Astrocyte of the cerebellum (primary cell): Measurements from ENCODE around the gene GDPD5.

ENCODE experiments used
- DNase-seq: peaks from one replicate; pipeline ENCODE4 v3.0.0-alpha.2; 2011; ENCODE audit warnings: low read depth
- H3K4me3 ChIP-seq: 2 replicates; pipeline ENCODE4 v1.5.1; 2011; ENCODE audit warnings: mild to moderate bottlenecking, low read depth, low read length, moderate library complexity
- in situ Hi-C: cut with HindIII; loops from 2 replicates; pipeline ENCODE4 v1.10.0; 2017; ENCODE audit warnings: low sequenced_read_pairs
- TF ChIP-seq, protein P1 (sequence below): IDR thresholded peaks from 2 replicates; pipeline ENCODE4 v1.5.1; 2012; ENCODE audit warnings: low read length, low read depth, moderate library complexity, mild to moderate bottlenecking; ENCODE audit errors: missing control alignments

The GDPD5 gene

DNA sequence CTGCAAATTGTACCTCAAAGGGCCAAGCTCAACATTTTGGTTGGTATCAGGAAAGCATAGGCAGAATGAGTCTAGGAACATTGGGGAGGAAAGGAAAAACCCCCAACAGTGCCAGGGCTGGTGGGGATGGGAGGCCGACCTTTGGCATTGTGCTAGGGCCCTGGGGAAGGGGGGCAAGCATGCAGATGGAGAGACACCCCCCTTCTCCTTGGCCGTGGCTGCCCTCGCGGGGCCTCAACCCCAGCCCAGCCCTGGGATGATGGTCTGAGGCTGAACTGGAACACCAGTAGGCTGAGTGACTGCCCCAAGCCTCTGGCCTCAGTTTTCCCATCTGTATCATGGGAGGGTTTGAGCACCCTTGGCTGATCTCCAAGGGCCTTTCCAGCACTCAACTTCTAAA is 40.0 kb downstream of the GDPD5 start:
- no peak for DNase-seq
- H3K4me3 ChIP-seq, result no peak overlapping the region
- TF ChIP-seq, protein P1, sequence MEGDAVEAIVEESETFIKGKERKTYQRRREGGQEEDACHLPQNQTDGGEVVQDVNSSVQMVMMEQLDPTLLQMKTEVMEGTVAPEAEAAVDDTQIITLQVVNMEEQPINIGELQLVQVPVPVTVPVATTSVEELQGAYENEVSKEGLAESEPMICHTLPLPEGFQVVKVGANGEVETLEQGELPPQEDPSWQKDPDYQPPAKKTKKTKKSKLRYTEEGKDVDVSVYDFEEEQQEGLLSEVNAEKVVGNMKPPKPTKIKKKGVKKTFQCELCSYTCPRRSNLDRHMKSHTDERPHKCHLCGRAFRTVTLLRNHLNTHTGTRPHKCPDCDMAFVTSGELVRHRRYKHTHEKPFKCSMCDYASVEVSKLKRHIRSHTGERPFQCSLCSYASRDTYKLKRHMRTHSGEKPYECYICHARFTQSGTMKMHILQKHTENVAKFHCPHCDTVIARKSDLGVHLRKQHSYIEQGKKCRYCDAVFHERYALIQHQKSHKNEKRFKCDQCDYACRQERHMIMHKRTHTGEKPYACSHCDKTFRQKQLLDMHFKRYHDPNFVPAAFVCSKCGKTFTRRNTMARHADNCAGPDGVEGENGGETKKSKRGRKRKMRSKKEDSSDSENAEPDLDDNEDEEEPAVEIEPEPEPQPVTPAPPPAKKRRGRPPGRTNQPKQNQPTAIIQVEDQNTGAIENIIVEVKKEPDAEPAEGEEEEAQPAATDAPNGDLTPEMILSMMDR, result no peak
- in situ Hi-C loops, result loop anchor here (5.0 kb wide), 1 partner anchor 37 kb away; no protein-coding TSS in a partner anchor

DNA sequence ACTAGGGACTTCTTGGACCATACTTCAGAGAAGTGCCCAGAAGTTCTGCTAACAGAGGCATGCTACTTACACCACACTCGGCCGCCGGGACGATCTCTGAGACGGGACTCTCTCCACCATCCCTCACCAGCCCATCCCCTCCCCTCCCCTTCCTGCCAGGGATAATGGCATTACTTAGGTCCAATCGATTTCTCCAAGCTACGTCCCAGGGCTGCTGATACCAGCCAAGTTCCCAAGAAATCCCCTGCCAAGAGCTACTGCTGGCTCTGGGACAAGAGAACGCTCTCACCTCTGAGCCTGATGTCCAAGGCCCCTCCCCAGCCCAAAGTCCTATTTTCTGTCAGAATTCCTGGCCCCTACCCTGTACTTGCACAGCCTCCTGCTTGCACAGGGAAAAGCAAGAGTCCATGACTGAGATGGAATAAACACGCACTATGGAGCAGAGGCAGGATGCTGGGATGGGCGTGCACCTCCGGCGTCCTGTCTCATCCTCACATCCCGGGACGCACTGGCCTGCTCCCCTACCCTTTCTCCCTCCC is 42.7 kb downstream of the GDPD5 start:
- in situ Hi-C loops, result no loop called here
- TF ChIP-seq, protein P1, result no peak
- no peak for DNase-seq
- no peak overlapping the region for H3K4me3 ChIP-seq

DNA sequence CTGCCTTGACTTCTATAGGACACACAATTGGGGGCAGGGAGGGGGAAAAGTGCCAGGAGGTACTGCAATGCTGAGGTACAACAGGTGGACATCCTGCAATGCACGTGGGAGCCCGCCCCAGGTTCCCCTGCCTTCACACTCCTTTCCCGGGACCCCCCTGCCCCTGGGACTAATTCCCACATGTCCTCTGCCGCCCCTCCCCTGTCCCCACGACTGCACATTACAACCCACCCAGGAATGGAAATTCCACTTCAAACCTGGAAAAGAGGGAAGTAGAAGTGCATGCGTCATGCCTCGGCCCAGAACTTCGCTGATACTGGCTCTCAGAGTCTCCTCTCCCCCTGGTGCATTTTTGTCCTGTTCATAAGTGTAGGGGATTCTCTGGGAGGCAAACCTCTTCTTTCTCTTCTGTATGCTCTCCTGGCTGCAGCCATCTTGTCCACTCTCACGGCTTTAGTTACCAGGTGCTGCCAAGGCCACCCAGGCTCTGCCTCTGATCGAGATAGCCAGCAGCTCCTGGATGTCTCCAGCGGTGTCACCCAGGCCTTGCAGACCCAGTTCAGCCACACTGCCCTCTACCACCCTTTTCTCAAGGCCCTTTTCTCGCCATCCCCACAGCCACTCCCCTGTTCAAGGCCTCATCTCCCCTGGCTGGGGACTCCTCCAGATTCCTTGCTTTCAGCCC is 43.7 kb downstream of the GDPD5 start:
- DNase-seq, result no peak
- TF ChIP-seq, protein P1, result no peak
- no peak overlapping the region for H3K4me3 ChIP-seq
- in situ Hi-C loops, result no loop called here

DNA sequence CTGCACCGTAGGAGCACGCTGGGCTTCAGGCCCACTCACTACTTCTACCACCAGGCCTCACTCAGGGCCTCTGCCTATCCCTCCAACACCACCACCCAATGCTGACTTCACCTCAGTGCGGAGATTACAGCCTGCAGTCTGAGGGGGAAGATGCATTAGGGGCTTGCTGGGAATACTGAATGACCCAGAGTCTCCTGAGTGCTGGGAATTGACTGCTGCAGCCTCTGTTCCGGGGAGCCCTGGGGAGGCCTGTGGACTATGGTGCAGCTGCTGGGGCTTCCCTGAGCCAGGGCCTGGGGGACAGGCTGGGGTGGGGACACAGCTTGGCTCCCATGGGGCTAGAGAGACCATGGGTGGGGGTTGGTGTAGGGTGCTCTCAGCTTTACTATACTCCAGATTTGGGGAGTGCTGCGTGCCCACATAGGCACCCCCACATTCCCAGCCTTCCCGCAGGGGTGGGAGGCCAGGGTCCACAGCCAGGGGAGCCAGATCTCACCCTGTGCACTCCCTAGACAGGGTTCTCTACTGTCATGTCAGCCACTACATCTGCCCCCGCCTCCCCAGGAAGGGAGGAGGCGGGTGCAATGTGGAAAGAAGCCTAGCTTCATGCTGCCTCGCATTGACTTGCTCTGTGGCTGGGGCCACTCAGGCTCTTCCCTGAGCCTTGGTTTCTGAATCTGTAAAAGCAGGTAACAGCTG is 44.4 kb downstream of the GDPD5 start:
- DNase-seq, result no peak
- in situ Hi-C loops, result no loop called here
- H3K4me3 ChIP-seq, result no peak overlapping the region
- TF ChIP-seq, protein P1, result no peak

DNA sequence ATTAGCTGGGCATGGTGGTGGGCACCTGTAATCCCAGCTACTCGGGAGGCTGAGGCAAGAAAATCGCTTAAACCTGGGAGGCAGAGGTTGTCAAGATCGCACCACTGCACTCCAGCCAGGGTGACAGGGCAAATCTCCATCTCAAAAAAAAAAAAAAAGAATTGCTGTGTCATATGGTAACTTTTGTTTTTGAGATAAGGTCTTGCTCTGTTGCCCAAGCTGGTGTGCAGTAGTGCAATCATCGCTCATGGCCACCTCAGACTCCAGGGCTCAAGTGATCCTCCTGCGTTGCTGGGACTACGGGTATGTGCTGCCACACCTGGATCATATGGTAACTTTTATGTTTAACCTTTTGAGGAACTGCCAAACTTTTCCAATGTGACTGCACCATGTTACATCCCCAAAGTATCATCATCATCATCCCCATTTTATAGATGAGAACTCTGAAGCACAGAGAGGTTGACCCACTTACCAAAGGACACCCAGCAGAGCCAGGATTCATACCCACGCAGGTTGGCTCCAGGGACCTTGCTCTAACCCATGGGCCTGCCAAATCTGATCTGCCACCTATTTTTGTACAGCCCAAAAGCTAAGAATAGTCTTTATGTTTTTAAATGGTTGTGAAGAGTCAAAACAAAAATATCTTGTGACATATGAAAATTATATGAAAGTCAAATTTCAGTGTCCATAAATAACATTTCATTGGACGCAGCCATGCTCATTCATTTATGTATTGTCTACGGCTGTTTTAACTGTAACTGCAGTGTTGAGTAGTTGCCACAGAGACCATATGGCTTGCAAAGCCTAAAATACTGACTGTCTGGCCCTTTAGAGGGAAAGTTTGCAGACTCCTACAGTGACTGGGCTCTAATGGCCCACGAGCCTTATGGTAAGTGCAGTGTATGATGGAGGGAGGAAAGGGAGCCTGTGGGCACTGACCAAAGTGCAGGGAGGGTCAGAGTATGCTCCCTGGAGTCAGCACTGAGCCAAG is 45.3 kb downstream of the GDPD5 start:
- no peak for DNase-seq
- no peak overlapping the region for H3K4me3 ChIP-seq
- TF ChIP-seq, protein P1, result no peak
- in situ Hi-C loops, result no loop called here

DNA sequence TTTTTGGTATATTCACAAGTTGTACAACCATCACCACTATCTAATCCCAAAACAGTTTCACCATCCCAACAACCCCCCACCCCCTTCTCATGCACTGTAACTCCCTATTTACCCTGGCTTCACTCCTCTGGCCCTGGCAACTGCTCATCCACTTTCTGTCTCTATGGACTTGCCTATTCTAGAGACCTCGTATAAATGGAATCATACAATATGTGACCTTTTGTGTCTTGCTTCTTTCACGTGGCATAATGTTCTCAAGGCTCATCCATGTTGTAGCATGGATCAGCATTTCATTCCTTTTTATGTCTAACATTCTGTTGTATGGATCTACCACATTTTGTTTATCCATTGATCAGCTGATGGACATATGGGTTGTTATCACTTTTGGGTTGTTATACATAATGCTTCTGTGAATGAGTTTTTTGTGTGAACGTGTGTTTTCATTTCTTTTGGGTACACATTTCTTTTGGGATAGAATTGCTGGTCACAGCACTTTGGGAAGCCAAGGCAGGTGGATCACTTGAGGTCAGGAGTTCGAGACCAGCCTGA is 46.1 kb downstream of the GDPD5 start:
- in situ Hi-C loops, result no loop called here
- no peak for DNase-seq
- TF ChIP-seq, protein P1, result no peak
- no peak overlapping the region for H3K4me3 ChIP-seq
